HG03095 (cell line): ENCODE data around the gene SLC44A1.

Source experiments
- ATAC-seq: cut with Tn5 transposase; IDR thresholded peaks from one replicate; pipeline ENCODE4 v1.9.1; 2021; ENCODE audit warnings: moderate library complexity; ENCODE audit not compliant: unreplicated experiment

SLC44A1 gene

GRCh38 chr9:105269593-105269992 is 25.1 kb downstream of the SLC44A1 start:
- no peak for ATAC-seq

- no peak for ATAC-seq
Measured at GRCh38 chr9:105270711-105271110, 26.3 kb downstream of the SLC44A1 start.

GRCh38 chr9:105273731-105274130 is 29.3 kb downstream of the SLC44A1 start:
- ATAC-seq = no peak

GRCh38 chr9:105275111-105275510 is 30.7 kb downstream of the SLC44A1 start:
- ATAC-seq = no peak

GRCh38 chr9:105275938-105276337 is 31.5 kb downstream of the SLC44A1 start:
- ATAC-seq = no peak

DNA sequence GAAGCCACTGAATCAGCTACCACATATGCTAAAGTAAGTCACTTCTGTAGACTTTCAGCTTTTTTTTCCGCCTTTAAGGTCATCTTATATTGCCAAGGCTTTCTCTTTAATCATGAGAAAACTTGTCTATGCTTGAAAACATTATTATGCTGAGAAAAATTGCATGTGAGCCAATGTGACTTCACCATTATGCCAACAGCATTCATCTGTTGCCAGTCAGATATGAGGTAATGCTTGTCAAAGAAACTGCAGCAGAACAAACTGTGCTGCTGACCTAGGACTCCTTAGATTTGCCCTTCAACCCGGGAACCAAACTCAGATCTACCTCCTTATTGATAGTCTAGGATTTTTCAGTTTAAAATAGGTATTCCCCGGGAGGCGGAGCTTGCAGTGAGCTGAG is 34.3 kb downstream of the SLC44A1 start:
- ATAC-seq = no peak

DNA sequence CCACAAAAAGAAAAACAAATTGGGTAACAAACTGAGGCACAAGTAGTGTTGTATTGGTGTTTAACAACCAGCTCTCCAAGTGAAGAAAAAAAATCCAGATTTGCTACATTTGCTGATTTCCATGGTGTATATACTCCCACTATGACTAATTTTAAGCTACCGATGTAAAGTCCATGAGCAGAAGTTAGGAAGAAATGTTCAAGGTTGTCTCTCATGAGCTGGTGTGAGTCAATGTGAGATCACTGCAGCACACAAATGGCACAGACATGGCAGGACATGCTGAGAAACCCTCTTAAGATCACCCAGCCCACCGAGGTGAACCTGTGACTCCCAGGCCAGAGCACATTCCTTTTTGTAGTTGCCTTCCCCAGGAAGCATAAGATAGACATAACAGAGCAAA is 36.2 kb downstream of the SLC44A1 start:
- no peak for ATAC-seq

DNA sequence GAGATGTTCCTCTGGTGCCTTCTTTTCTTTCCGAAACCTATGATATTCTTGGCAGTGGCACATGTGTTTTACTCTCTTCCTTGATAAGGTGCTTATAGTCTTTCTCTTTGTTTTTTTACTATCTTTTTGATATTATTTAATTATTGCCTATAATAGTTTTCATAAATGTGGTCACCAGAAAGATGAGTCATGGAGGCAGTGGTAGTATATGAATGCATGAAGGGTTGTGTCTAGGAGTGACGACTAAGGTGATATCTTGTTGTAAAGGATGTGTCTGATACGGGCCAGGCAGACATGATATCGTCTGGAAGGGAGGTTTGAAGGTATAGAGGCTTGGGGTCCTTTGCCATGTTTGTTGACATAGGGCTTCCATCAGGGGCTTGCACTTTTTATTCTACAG is 36.8 kb downstream of the SLC44A1 start:
- no peak for ATAC-seq

- no peak for ATAC-seq
Measured at GRCh38 chr9:105281926-105282325, 37.5 kb downstream of the SLC44A1 start.

- ATAC-seq = no peak
Measured at GRCh38 chr9:105282870-105283621, 38.6 kb downstream of the SLC44A1 start.

GRCh38 chr9:105283795-105284194 is 39.3 kb downstream of the SLC44A1 start:
- ATAC-seq = no peak

- no peak for ATAC-seq
Measured at GRCh38 chr9:105284463-105284862, 40.0 kb downstream of the SLC44A1 start.

DNA sequence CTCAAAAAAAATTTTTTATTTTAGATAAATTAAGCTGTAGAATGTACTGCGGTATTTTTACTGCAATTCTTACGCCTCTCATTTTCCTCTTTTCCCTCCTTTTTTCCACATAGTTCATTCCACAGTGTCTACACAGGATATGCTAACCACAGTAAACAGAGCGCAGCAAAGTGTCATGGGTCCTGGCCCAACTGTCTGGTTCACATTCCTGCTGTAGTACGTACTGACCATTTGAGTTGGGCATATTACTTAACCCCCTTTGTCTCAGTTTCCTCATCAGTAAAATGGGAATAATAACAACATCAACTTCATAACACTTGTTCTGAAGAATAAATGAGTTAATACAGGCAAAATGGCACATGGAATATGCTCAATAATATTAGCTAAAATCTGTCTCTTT is 41.6 kb downstream of the SLC44A1 start:
- no peak for ATAC-seq

DNA sequence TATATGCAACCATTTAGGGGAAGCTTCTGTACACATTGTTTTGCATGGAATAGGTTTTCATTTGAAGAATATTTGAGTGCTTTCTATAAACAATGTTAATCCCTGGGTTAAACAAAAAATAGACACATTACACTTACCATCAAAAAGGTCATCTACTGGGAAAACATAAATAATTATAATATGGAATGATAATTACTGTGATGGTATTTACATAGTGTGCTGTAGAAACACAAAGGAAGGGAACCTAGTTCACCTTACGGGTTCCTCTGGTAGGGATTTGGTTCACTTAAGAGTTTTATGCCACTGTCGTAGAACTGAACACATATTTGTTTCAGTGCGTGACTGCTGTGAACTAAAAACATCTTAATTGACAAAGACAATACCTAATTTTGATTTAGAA is 44.9 kb downstream of the SLC44A1 start:
- no peak for ATAC-seq

DNA sequence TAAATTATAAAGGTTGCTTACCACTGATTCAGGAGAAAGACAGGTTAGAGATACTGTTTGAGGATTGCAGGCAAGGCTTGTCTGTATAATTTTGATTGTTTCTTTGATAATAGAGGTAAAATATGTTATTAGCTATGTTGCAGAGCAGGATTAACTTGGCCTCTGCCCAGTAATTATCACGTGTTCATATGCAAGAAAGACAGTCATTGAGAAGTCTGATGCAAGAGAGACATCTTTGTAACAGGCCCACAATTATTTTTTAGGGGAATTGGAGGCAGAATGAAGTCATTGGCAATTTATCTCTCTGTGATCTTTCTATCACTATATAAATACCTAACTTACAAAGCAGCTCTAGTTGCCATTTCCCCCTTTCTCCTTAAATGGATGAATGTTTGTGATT is 46.0 kb downstream of the SLC44A1 start:
- ATAC-seq = no peak

- ATAC-seq = no peak
Measured at GRCh38 chr9:105290954-105291353, 46.5 kb downstream of the SLC44A1 start.

DNA sequence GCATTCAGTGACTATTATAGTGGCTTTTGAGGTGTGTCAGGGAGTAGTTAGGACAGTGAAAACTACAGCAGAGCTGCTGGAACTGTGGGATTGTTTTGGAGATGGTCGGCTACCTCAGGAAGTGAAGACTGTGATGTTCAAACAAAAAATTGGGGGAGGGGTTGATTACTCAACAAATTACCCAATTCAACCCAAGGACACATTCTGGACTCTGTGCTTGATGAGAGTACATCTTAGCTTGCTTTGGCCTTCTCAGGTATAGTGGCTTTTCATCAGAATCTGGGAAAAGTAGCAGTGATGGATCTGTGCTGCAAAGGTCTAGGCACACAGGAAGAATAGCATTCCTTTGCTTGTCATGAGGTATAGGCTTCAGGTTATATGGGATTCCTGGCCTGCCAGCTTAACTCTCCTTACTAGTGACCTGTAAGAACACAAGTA is 47.0 kb downstream of the SLC44A1 start:
- ATAC-seq = no peak

DNA sequence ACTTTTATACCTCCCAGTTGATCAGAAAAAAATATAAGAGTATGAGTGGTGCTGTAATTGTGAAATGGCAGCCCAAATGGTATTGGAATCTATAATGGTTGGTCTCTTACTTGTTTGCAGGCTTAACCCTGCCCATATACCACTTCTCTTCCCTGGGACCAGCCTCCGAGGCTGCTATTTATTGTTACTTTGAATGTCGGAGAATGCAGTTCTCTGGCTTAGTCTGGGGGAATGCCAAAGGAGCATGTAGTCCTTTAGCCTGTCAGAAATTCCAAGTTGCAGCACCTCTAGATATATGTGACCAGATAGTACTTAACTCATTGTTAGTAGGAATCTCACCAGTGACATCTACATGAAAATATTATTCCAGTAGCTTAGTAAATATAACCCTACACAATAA is 47.5 kb downstream of the SLC44A1 start:
- no peak for ATAC-seq

GRCh38 chr9:105293408-105293807 is 49.0 kb downstream of the SLC44A1 start:
- ATAC-seq = no peak

- ATAC-seq = no peak
Measured at GRCh38 chr9:105295201-105295550, 50.7 kb downstream of the SLC44A1 start.

GRCh38 chr9:105295986-105296385 is 51.5 kb downstream of the SLC44A1 start:
- no peak for ATAC-seq

GRCh38 chr9:105296445-105296844 is 52.0 kb downstream of the SLC44A1 start:
- no peak for ATAC-seq

DNA sequence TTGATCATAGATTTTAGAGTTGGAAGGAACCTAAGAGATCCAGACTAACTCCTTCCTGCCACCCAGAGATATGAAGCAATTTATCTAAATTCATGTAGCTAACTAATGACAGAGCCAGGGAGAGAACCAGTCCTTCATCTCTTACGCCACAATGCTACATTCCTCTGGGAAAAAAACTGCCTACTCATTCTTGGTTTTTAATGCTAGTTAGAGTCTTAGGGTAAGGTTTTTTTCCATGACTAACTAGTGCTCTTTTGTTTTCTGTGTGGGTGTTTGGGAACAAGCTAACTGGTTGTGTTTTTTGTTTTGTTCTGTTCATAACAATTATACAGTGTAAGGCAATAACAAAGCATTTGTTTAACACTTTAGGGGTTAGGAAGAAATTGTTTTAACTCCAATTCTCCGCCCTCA is 52.4 kb downstream of the SLC44A1 start:
- no peak for ATAC-seq
